GM18517 (cell line): Measurements from ENCODE around the gene MRPL16.
"Not testable (repeated sequence)": the region's sequence is repeated elsewhere in the genome, so short reads cannot be mapped to it uniquely, and the experiment has no call there.

ENCODE experiments used
- ATAC-seq: cut with Tn5 transposase; IDR thresholded peaks from one replicate; pipeline ENCODE4 v1.9.1; 2021; ENCODE audit warnings: mild to moderate bottlenecking, moderate library complexity; ENCODE audit not compliant: unreplicated experiment

The MRPL16 gene

GRCh38 chr11:59813364-59813763 lies 2.8 kb upstream of the MRPL16 start:
- no peak for ATAC-seq

- no peak for ATAC-seq
Observed at GRCh38 chr11:59812220-59812619, 1.6 kb upstream of the MRPL16 start.

GRCh38 chr11:59810911-59811259 lies 307 bp upstream of the MRPL16 start:
- ATAC-seq, result peak; percentile 9

DNA sequence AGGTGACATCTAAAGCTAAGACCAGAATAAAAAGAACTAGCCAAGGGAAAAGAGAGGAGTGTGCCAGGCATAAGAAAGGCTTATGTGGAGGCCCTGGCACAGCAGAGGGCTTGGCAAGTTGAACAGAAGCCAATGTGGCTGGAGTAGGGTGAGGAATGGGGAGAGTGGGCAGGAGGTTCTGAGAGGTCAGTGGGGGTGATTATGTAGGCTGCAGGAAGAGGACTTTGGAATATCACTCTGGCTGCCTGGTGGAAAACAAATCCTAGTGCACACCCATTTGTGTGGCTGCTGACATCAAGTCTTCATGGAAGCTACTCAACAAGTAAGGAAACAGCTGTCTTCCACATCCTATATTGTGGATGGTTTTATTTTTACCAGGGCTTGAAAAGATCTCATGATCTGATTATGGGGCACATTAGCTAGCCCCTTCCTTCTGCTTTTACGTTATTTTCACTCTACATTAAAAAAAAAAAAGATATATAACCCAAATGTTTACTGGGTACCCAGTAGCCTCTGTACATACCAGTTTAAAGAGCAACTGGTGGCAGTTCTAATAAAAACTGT lies 3.4 kb downstream of the MRPL16 start:
- ATAC-seq, result no peak

DNA sequence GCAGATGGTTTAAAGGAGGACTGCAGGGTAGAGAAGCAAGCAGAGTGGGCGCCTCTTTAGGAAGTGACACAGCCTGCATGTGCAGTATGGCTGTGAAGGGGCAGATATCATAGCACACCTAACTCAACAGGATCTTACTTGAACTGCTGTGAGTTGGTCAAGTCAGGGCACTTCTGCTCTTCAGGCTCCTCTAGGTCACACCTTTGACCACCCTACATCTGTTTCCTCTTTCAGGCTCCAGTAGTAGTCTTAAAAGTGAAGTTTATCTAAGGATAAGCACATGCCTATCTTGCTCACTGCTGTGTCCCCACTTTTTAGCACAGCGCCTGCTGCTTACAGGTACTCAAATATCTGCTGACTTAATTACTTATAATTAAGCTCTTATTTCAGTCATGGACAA lies 6.5 kb downstream of the MRPL16 start:
- ATAC-seq, result no peak

DNA sequence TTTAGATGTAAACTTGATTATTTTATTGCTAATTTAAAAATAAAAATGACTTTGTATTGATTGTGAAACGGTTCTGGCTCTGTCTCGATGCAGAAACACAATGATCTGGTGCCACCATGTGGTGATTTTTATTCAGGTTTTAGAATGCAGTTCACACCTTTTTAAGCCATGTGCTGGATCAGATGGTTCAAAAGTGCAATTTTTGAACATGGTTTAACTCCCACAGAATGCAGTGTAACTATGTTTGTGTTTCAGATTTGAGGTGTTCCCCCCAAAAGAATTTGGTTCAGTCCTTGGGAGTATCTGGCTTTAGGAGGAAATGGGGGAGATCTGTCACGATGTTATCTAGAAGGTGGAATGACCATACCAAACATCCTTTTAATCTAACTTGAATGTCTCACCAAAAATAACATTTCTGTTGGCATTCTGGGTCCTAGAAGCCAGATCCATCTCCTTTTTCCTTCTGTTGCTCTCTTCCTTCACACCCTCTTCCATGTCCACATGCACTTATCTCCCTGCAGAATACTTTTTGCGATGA lies 7.9 kb downstream of the MRPL16 start:
- ATAC-seq, result peak; percentile 57

DNA sequence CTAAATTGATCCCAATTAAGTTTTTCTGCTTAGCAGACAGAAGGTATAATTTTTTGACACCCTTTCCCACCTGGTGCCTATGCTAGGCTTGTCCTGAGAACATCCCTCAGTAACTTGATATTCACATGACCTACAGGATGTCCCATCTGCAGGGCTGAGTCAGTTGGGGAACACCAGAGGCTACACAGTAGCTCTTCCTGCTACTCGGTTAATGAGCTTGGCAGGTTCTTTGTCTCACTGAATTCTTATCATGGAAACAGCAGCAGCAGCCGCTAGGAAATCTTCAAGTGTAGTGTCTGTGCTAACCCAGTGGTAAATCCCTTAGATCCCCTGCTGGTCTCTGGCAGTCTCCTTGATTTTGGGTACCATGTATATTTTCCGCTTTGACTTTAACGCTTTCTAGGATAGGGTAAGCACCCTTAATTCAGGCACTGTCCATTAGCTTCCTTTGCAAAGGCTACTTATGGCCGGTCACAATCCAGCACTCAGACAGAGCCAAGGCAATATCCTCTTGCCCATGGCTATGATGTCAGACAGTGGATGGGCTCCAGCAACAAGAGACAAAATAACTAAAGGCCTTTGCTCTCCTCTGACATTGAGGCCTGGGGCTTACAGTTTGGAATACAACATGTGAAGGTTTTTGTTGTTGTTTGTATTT lies 8.5 kb downstream of the MRPL16 start:
- ATAC-seq, result no peak

DNA sequence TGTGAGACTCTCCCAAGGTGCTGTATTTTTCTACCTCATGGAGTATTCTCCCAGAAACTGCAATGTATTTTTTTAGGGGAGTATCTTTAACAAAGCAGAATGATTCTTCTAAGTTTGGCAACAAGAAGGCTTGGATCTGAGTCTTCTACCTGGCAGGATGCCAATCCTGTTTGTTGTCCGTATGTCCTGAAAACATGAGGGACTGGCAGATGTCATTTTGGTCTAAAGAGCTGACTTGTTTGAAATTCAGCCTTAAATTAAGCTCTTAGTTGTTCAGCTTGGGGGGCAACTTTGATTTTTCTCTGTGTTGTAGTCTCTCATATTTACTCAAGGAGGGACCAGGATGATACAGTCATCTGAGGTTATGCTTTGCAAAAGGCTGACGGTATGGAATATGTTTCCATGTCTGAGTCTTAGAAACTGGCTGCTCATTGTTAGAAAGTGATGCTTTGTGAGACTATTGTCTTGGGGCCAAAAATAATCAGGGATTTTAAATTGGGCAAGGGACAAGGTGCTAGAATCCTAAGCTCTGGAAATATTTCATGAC lies 9.3 kb downstream of the MRPL16 start:
- ATAC-seq, result no peak

- ATAC-seq, result no peak
Observed at GRCh38 chr11:59800390-59801025, 10.1 kb downstream of the MRPL16 start.

DNA sequence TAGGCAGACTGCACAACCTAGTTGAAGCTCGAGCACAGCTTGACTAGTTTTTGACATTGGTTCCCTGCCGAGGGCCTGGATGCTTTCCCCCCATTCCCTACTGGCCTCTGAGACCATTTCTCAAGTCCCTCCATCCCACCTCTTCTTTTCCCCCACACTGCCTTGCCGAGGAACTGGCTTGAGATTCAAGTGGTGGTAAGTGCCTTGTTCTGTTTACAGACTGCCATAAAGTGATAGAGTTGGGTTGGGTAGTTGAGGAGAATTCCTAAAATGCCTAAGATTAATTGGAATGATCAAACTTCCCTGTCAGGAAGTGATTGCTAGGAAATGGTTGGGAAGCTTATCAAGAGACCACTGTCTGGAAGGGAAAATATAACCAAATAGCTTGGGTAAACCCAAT lies 16.2 kb downstream of the MRPL16 start:
- ATAC-seq, result no peak

DNA sequence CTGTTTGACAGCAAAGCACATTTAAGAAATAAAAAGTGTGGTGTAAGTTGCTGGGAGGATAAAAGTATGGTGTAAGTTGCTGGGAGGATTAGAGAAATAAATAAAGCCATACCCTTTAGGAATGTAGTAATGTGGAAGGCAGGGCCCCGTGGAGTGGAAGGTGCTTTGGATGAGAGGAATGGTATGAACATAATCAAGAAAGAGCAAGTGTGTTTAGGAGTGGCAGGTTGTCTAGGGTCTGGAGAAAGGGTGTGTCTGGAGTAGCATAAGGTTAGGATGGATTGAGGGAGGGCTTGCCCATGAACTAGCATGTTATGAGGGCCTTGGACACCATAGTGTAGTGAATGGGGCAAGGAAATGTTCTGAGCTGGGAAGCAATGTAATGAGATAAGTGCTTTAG lies 18.1 kb downstream of the MRPL16 start:
- no peak for ATAC-seq

GRCh38 chr11:59791639-59792038 lies 18.9 kb downstream of the MRPL16 start:
- no peak for ATAC-seq

- no peak for ATAC-seq
Observed at GRCh38 chr11:59787816-59788215, 22.8 kb downstream of the MRPL16 start.

GRCh38 chr11:59787255-59787588 lies 23.4 kb downstream of the MRPL16 start:
- no peak for ATAC-seq

DNA sequence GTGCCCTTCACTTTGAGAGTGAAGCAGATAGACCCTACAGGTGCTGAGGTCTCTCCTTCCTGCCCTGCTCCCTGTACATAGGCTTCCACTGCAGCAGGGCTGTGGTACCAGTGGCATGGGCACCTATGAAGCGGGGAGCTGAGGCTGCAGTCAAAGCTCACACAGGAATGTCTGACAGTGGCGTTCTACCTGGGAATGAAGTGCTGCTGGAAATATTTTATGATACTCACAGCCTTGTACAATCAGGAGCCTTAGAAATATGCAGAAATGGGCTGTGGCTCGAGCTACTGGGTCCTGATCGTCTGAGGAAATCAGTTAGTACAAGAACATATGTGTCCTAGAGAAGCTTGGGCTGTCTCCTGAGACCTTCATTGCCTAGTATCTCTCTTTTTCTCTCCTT lies 24.8 kb downstream of the MRPL16 start:
- no peak for ATAC-seq

- ATAC-seq, result not testable (repeated sequence)
Observed at GRCh38 chr11:59784441-59784840, 26.1 kb downstream of the MRPL16 start.

GRCh38 chr11:59783632-59784090 lies 26.9 kb downstream of the MRPL16 start:
- no peak for ATAC-seq

DNA sequence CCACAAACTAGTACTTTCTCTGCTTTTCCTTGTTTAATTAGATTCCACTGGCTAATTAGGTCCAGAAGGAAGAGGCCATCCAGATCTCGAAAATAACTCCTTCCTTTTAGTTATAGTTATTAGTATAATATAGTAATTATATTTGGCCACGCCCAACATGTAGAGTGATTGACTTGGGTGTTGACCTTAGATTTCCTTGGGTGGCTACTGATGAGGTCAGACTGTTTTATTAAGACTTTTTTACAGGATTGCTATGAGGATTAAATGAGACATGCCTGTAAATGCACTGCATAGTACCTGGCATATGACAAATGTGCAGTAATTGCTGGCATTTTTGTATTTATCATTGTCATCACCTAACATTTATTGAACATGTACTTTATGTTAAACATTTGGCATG lies 28.5 kb downstream of the MRPL16 start:
- no peak for ATAC-seq

- no peak for ATAC-seq
Observed at GRCh38 chr11:59779487-59779886, 31.1 kb downstream of the MRPL16 start.

GRCh38 chr11:59778122-59778521 lies 32.5 kb downstream of the MRPL16 start:
- ATAC-seq, result no peak

DNA sequence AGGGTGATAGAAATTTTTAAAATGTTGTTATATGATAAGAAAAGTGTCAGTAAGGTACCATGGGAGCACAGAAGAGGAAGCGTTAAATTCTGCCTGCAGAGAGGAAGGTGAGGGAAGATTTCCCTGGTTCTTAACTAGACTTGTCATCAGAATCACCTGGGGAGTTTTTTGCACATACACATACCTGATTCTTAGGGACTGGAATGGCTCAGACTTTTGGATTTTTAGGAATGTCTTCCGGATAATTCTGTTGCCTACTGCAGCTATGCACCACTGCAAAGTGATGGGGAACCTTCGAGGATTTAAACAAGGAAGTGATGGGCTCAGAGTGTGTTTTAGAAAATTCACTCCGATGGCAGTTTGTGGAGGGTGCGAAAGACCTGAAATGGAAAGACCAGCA lies 33.5 kb downstream of the MRPL16 start:
- ATAC-seq, result no peak
